Head of caudate nucleus (tissue), 42 donors: ENCODE measurements around the gene IQGAP3.
A peak's percentile ranks its signal among the peaks of the same experiment; 100 is the strongest.

ENCODE experiments used
- DNase-seq, 42 donors: peaks; one replicate each; pipeline versions ENCODE4 v3.0.0 to v3.0.0-alpha.2; 2020 to 2021; ENCODE audit warnings: mixed read lengths in 7 of 42
- intact Hi-C: fragments of 100-400 bp; cut with DNase I; formaldehyde crosslinking; loops from one replicate; pipeline ENCODE4 v1.15.0; 2022

The IQGAP3 gene

GRCh38 chr1:156494309-156494895, 78.0 kb downstream of the IQGAP3 start:
- intact Hi-C loops = no loop called here
- DNase-seq = peak in 3 of 42 donors; percentile 23 to 32 (median 32)

GRCh38 chr1:156493742-156494141, 78.6 kb downstream of the IQGAP3 start:
- intact Hi-C loops = no loop called here
- DNase-seq = no peak

GRCh38 chr1:156493154-156493631, 79.2 kb downstream of the IQGAP3 start:
- peak in 2 of 42 donors; percentile 13 to 33 for DNase-seq
- intact Hi-C loops = no loop called here

- peak in 22 of 42 donors; percentile 40 to 79 (median 62) for DNase-seq
- intact Hi-C loops = no loop called here
Measured at GRCh38 chr1:156492591-156493080, 79.7 kb downstream of the IQGAP3 start.

GRCh38 chr1:156492013-156492590, 80.3 kb downstream of the IQGAP3 start:
- DNase-seq = peak in 1 of 42 donors; percentile 9
- intact Hi-C loops = no loop called here

- intact Hi-C loops = no loop called here
- peak in 5 of 42 donors; percentile 28 to 74 (median 50) for DNase-seq
Measured at GRCh38 chr1:156491151-156491949, 81.0 kb downstream of the IQGAP3 start.

GRCh38 chr1:156490401-156491032, 81.8 kb downstream of the IQGAP3 start:
- intact Hi-C loops = no loop called here
- peak in 3 of 42 donors; percentile 11 to 50 (median 31) for DNase-seq

GRCh38 chr1:156489935-156490293, 82.5 kb downstream of the IQGAP3 start:
- intact Hi-C loops = no loop called here
- DNase-seq = no peak

GRCh38 chr1:156489166-156489934, 83.0 kb downstream of the IQGAP3 start:
- intact Hi-C loops = no loop called here
- peak; percentile 67 to 96 (median 84) for DNase-seq

- peak in 1 of 42 donors; percentile 9 for DNase-seq
- intact Hi-C loops = no loop called here
Measured at GRCh38 chr1:156488566-156489165, 83.7 kb downstream of the IQGAP3 start.

- peak in 1 of 42 donors; percentile 7 for DNase-seq
- intact Hi-C loops = no loop called here
Measured at GRCh38 chr1:156487862-156488261, 84.5 kb downstream of the IQGAP3 start.

GRCh38 chr1:156486421-156487344, 85.7 kb downstream of the IQGAP3 start:
- peak; percentile 77 to 98 (median 90) for DNase-seq
- intact Hi-C loops = no loop called here

- intact Hi-C loops = no loop called here
- DNase-seq = no peak
Measured at GRCh38 chr1:156485984-156486383, 86.4 kb downstream of the IQGAP3 start.

GRCh38 chr1:156484480-156485058, 87.8 kb downstream of the IQGAP3 start:
- intact Hi-C loops = no loop called here
- DNase-seq = no peak

GRCh38 chr1:156483397-156483796, 89.0 kb downstream of the IQGAP3 start:
- no peak for DNase-seq

GRCh38 chr1:156482276-156482675, 90.1 kb downstream of the IQGAP3 start:
- no peak for DNase-seq
- intact Hi-C loops = no loop called here

More at GRCh38 chr1:156483397-156483796, 89.0 kb downstream of the IQGAP3 start:
- intact Hi-C loops = no loop called here

GRCh38 chr1:156481527-156481926, 90.8 kb downstream of the IQGAP3 start:
- intact Hi-C loops = no loop called here
- DNase-seq = no peak
